Neuron (in vitro differentiated cells): Measurements from ENCODE around the gene TMEM131.
"Not testable (repeated sequence)": the region's sequence is repeated elsewhere in the genome, so short reads cannot be mapped to it uniquely, and the experiment has no call there.

Source experiments
- H2AFZ ChIP-seq: one replicate; pipeline ENCODE4 v1.6.1; 2013; ENCODE audit warnings: low read depth, mild to moderate bottlenecking, inconsistent platforms, low read length, moderate library complexity
- H3K27me3 ChIP-seq: one replicate; pipeline ENCODE4 v1.6.1; 2013; ENCODE audit warnings: low read length; ENCODE audit not compliant: insufficient read depth
- H3K36me3 ChIP-seq: one replicate; pipeline ENCODE4 v1.6.1; 2013; ENCODE audit warnings: low read length; ENCODE audit not compliant: insufficient read depth
- H3K4me1 ChIP-seq: one replicate; pipeline ENCODE4 v1.6.1; 2013; ENCODE audit warnings: low read length; ENCODE audit not compliant: insufficient read depth
- H3K4me3 ChIP-seq: 2 replicates; pipeline ENCODE4 v1.5.1; 2013; ENCODE audit warnings: mild to moderate bottlenecking, low read length, moderate library complexity
- H3K9me3 ChIP-seq: one replicate; pipeline ENCODE4 v1.6.1; 2013; ENCODE audit warnings: low read length

Gene TMEM131

DNA sequence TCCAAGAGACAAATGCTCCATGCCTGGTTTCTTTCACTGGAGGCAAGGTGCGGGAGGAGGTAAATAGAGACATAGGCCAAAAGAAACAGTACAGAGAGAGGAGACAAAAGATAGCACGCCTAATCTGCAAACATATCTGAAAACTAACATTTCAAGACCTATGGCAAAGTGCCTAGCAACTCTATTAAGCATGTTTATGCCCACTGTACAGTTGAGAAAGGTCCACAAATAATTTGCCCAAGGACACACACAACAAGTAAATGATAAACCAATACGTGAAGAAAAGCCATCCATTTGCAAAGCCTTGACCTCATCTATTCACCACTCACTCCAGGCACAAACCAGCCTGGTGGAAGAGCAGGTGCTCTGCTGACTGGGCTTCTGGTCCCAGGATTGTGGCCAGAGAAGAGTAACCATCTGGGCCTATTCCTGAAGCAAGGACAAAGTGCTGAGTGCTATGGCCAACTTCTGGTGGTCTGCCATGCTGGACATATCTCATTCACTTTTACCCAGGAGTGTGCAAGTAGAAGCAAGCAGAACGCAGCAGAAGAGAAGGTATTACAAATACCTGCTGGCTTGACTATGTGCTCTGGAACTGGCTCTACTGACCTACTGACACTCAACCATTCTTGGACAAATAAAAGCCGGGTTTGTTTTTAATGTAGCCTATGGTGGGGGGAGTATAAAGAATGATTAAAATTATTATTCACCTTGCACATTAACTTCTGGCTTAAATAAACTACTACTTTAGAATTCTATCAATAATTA, 25.3 kb downstream of the TMEM131 start:
- H3K4me3 ChIP-seq: no peak overlapping the region
- H2AFZ ChIP-seq: no peak overlapping the region

DNA sequence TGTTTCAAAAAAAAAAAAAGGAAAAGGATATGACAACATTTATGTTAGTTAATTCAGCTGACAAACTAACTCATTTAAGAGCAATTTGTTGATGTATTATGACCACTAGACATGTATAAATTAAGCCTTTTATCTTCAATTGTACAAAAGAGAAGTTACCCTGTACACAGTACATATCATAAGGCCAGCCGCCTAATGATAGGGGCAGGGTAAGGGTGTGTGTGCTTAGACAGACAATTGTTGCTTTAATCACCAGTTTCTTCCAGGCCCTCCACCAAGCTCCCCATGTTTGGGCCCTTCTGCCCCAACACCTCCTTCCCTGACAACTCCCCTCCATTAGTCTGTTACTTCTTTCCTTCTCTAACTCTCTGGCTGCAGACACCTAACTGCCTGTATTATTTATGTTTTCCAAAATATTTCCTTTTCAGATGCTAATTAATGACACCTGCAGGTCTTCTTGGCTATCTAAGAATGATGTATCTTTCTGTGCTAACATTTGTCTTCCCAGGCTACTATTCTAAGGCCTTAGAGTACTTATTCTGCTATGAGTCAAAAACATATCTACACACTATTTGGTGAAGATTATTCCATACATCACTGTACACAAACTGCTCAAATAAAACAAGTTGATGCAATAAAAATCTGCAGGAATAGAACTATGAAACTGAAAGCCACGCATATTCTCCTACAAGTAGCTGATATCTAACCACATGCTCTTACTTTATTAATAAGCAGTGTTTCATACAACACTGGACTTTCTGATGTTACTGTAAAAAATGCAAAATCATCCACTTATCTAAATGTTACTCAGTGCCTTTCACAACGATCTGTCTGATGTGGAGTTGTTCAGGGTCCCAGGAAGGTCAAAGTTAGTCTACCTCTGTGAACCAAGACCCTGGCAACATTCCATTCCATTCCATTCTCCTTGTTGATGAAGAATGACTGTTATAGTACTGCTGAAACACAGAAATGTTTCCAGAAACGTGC, 26.4 kb downstream of the TMEM131 start:
- peaks cover 8% of the 10 kb centered on the region for H3K9me3 ChIP-seq
- H2AFZ ChIP-seq: no peak overlapping the region
- no peaks in the 10 kb centered on the region for H3K4me1 ChIP-seq
- H3K4me3 ChIP-seq: no peak overlapping the region
- H3K36me3 ChIP-seq: no peaks in the 10 kb centered on the region
- H3K27me3 ChIP-seq: no peaks in the 10 kb centered on the region

More for the DNA sequence above, 25.3 kb downstream of the TMEM131 start:
- Histone ChIP-seq H3K4me1 (no peaks in the 10 kb centered on the region), H3K36me3 (no peaks in the 10 kb centered on the region), H3K9me3 (peaks cover 11% of the 10 kb centered on the region), H3K27me3 (no peaks in the 10 kb centered on the region)

DNA sequence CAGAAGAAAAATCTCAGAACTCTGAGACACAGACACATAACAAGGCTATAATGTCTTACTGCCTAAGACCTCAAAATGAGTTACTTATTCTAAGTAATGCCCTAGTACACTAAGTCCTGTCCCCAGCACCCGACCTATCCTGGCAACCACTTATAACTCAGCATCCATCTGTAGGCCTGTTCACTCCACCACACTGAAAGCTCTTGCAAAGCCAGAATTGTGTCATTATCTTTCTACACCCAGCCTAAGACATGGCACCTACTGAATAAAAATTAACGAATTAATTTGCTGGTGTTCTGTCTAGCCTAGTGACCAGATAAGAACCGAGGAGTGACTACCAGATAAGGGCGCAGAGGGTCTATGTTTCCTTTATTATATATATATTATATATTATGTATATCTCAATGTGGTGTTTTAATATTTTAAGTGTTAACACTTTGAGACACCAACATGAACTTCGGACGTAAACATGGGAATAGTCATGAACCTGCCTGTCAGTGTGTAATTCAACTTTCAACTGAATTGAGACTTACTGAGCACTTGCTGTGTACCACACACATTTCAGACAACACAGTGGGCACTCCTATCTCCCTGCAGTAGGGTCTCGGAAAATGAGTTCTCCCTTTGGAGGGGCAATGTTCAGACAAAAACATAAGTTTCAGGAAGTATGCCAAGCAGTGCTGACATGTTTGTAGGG, 27.7 kb downstream of the TMEM131 start:
- Histone ChIP-seq H3K4me3 (no peak overlapping the region), H3K36me3 (no peaks in the 10 kb centered on the region), H3K4me1 (no peaks in the 10 kb centered on the region), H3K27me3 (no peaks in the 10 kb centered on the region), H3K9me3 (peaks cover under 1% of the 10 kb centered on the region), H2AFZ (no peak overlapping the region)

- Histone ChIP-seq H3K4me3 (no peak overlapping the region), H3K27me3 (no peaks in the 10 kb centered on the region), H3K9me3 (no peaks in the 10 kb centered on the region), H2AFZ (no peak overlapping the region), H3K36me3 (no peaks in the 10 kb centered on the region), H3K4me1 (no peaks in the 10 kb centered on the region)
Measured at GRCh38 chr2:97967216-97967592, 28.5 kb downstream of the TMEM131 start.

DNA sequence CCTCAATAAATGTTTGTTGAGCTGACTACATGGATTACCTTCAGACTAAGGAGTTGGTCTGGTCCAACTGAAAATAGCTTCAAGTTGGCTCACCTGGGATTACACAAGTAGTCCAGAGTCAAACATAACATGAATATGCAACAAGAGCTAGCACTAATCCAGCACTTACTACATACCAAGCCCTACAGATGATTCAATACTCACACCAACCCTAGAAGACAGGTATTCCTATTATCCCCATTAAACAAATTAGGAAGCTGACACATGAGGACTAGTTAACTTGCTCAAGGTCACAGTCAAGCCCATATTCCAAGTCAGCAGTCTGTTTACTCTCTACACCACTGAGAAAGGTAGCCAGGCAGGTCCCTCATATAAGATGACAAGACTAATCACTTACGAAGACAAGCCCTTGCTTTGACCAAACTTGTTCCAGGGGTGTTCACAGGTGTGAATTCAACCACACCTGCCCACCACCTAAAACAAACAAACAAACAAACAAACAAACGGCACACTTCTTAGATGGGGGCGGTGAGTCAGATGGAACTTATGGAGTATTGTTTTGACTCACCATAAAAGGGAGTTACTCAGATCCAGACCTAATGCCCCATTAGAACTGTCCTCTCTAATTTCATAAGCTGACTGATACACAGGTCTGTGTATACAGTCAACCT, 29.1 kb downstream of the TMEM131 start:
- Histone ChIP-seq H3K27me3 (no peaks in the 10 kb centered on the region), H2AFZ (no peak overlapping the region), H3K36me3 (no peaks in the 10 kb centered on the region), H3K4me1 (no peaks in the 10 kb centered on the region), H3K4me3 (no peak overlapping the region), H3K9me3 (no peaks in the 10 kb centered on the region)

DNA sequence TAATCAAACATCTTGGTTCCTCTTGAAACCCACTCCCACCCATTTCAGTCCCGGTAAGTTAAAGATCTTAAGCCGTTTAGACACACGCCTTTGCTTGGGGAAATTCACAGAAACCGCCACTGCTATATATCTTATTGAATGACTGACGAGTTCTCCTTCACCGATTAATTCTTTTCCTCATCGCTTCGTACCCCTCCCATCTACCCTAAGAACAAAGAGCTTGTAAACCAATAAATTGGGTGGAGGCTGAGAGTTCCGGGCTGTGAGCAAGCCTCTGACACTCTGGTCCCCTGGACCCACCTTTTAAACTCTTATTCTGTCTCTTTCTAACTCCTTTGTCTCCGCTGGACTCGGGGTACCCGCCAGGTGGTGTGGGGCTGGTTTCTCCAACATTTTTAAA, 30.6 kb downstream of the TMEM131 start:
- Histone ChIP-seq H2AFZ (no peak overlapping the region), H3K4me1 (no peaks in the 10 kb centered on the region), H3K36me3 (no peaks in the 10 kb centered on the region), H3K4me3 (no peak overlapping the region), H3K9me3 (no peaks in the 10 kb centered on the region), H3K27me3 (no peaks in the 10 kb centered on the region)

GRCh38 chr2:97963880-97964279, 31.9 kb downstream of the TMEM131 start:
- H3K4me3 ChIP-seq: no peak overlapping the region
- H3K36me3 ChIP-seq: no peaks in the 10 kb centered on the region
- H3K4me1 ChIP-seq: no peaks in the 10 kb centered on the region
- H3K27me3 ChIP-seq: no peaks in the 10 kb centered on the region
- H3K9me3 ChIP-seq: no peaks in the 10 kb centered on the region
- no peak overlapping the region for H2AFZ ChIP-seq

GRCh38 chr2:97963079-97963406, 32.7 kb downstream of the TMEM131 start:
- H3K4me1 ChIP-seq: no peaks in the 10 kb centered on the region
- H3K4me3 ChIP-seq: no peak overlapping the region
- no peaks in the 10 kb centered on the region for H3K9me3 ChIP-seq
- no peaks in the 10 kb centered on the region for H3K27me3 ChIP-seq
- H2AFZ ChIP-seq: no peak overlapping the region
- H3K36me3 ChIP-seq: no peaks in the 10 kb centered on the region

DNA sequence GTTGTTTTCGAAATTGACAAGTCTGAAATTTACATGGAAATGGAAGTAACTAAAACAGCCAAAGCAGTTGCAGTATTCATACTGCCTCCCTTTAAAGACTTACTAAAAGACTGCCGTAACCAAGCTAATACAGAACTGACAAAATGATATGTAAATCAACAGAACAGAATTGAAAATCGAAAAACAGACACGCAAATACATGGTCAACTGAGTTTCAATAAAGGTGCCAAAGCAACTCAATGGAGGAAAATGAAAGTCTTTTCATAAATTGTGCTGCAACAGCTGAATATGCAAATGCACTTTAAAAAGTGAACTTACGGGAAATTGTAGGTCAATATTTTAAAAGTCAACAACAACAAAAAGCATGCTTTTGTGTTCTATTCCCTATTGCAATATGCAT, 34.2 kb downstream of the TMEM131 start:
- no peaks in the 10 kb centered on the region for H3K36me3 ChIP-seq
- H3K4me3 ChIP-seq: no peak overlapping the region
- no peaks in the 10 kb centered on the region for H3K27me3 ChIP-seq
- no peaks in the 10 kb centered on the region for H3K9me3 ChIP-seq
- H3K4me1 ChIP-seq: no peaks in the 10 kb centered on the region
- no peak overlapping the region for H2AFZ ChIP-seq

DNA sequence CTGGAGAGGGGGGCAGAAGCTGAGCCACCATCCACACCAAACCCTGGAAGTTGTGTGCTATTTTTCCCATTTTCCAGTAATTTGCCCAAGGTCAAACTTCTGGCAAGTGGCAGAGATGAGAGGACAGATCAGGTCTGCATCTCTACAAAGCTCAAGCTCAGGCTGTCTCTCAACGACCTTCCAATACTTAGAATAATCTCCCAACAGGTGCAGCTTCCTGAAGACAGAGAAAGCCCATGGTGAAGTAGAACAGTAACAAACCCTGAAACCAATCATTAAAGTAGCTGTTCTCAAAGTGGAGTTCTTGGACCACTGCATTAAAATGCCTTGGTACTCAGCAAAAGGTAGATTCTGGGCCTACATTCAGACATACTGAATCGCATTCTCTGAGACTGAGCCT, 37.6 kb downstream of the TMEM131 start:
- peaks cover 3% of the 10 kb centered on the region for H3K9me3 ChIP-seq
- H3K4me3 ChIP-seq: no peak overlapping the region
- H2AFZ ChIP-seq: no peak overlapping the region
- no peaks in the 10 kb centered on the region for H3K27me3 ChIP-seq
- no peaks in the 10 kb centered on the region for H3K4me1 ChIP-seq
- no peaks in the 10 kb centered on the region for H3K36me3 ChIP-seq

DNA sequence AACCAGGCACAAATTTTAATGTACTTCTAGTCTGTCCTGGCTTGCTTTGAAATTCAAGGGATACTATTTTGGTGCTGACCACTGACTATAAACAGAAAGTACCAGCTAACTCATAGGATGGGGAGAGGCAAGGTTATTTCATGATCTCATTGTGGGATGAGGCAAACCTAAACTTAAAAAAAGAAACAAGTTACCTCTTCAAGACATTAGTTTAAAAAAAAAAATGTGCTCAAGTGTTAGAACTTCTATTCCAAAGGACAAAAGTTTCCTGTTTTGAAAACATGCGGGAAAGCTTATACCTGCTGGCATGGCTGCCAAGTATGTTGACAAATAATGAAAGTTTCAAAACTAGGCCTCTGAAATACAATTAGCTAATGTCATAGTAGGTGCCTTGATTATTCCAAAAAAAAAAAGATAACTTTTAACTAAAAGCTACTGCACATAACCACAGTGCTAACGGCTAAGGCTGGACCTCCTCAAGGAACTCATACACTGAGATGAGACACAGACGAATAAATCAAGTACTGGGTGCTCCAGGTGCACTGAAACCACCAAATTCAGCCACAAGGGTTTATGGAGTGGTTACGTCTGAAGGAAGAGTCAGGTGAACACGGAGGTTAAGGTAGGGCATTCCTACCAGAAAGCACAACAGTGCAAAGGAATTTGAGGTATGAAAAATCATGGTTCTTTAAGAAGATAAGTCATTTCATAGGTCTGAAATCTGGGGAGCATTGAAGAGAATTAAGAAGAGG, 38.1 kb downstream of the TMEM131 start:
- Histone ChIP-seq H2AFZ (no peak overlapping the region), H3K4me3 (no peak overlapping the region), H3K36me3 (no peaks in the 10 kb centered on the region), H3K9me3 (peaks cover 3% of the 10 kb centered on the region), H3K27me3 (no peaks in the 10 kb centered on the region), H3K4me1 (no peaks in the 10 kb centered on the region)

GRCh38 chr2:97956753-97957152, 39.0 kb downstream of the TMEM131 start:
- H3K4me1 ChIP-seq, H2AFZ ChIP-seq, H3K4me3 ChIP-seq, H3K36me3 ChIP-seq, H3K27me3 ChIP-seq, H3K9me3 ChIP-seq: not testable (repeated sequence)
